Measurements from ENCODE around the gene ALDH1L2.

DNA sequence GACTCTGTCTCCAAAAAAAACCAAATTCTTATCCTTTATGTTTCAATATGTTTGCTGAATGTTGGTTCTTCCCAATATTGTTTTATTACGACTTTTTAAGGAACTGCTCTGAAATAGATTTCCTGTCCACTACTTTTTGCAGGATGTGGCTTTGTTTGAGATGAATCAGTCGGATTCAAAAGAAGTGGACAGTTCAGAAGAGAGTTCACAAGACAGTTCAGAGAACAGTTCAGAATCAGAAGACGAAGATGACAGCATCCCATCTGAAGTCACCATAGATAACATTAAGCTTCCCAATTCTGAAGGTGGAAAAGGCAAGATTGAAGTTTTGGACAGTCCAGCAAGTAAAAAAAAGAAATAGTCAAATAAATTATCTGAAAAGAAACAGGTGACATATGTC lies 89.9 kb downstream of the ALDH1L2 start:
- no peak for TF ChIP-seq POLR2A (IDR thresholded peaks at IDR 0.05; ENCODE audit: low read depth, low read length)
- TF ChIP-seq TAF1 (IDR thresholded peaks at IDR 0.05; ENCODE audit: borderline replicate concordance, low read depth, low read length) = no peak

All from GM12892 (cell line).